ENCODE measurements around the gene KMT2B. TPM values are rescaled to one million over a fixed set of nuclear protein-coding genes. Genes with fewer than 3 reads are reported as not detected.

KMT2B gene
- total and polyA plus RNA-seq, 2 donors from 2014 or later: 14.8 to 40.8 TPM

GRCh38 chr19:35670686-35671085, 47.1 kb upstream of the KMT2B start:
- Histone ChIP-seq H3K4me1 (ENCODE audit: control insufficient read depth in 2 of 3, insufficient read depth in 2 of 3, low read depth in 1 of 3, low read length in 3 of 3) (no peaks in the 10 kb centered on the region), H3K27ac (ENCODE audit: low read depth in 2 of 2, low read length in 2 of 2) (no peak overlapping the region), H3K27me3 (ENCODE audit: control insufficient read depth, insufficient read depth, low read length) (peaks cover 3% of the 10 kb centered on the region), H3K9me3 (ENCODE audit: control insufficient read depth in 2 of 3, insufficient read depth in 1 of 3, low read length in 3 of 3) (no peaks in the 10 kb centered on the region), H3K36me3 (ENCODE audit: control insufficient read depth in 2 of 3, insufficient read depth in 3 of 3, low read length in 3 of 3) (no peaks in the 10 kb centered on the region), H3K9ac (ENCODE audit: low read length in 3 of 3) (no peak overlapping the region), H3K4me3 (ENCODE audit: low read length in 3 of 3) (no peak overlapping the region)
- no peak for TF ChIP-seq CTCF (IDR thresholded peaks at IDR 0.05; ENCODE audit: borderline replicate concordance, extremely low read depth, insufficient read depth)
- intact Hi-C loops (cut with DNase I): no loop called here
- DNase-seq (no peak), FAIRE-seq (no peak)

DNA sequence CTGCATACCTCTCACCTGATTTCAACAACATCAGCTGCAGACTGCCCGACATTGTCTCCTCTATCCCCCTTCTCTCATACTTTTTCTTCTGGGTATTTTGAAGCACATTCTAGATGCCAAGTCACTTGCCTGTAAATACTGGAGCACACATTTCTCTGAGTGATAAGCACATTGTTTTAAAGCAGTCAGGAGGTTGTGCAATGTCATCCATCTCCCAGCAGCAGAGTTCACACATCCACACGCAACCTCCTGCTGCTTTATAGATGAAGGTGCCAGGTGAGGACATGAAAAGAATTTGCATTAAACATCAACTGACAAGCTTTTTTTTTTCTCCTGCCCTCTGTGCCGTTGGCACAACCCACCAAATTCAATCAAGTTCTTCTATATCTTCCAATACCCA, 46.0 kb upstream of the KMT2B start:
- intact Hi-C loops (cut with DNase I): no loop called here
- peaks cover 3% of the 10 kb centered on the region for H3K27me3 ChIP-seq (ENCODE audit: control insufficient read depth, insufficient read depth, low read length)
- no peak for TF ChIP-seq CTCF (IDR thresholded peaks at IDR 0.05; ENCODE audit: borderline replicate concordance, extremely low read depth, insufficient read depth)
- no peak overlapping the region for H3K4me3 ChIP-seq (ENCODE audit: low read length in 3 of 3)
- FAIRE-seq (no peak), DNase-seq (no peak)
- no peak overlapping the region for H3K9ac ChIP-seq (ENCODE audit: low read length in 3 of 3)
- H3K27ac ChIP-seq (ENCODE audit: low read depth in 2 of 2, low read length in 2 of 2): no peak overlapping the region
- H3K4me1 ChIP-seq (ENCODE audit: control insufficient read depth in 2 of 3, insufficient read depth in 2 of 3, low read depth in 1 of 3, low read length in 3 of 3): no peaks in the 10 kb centered on the region
- H3K36me3 ChIP-seq (ENCODE audit: control insufficient read depth in 2 of 3, insufficient read depth in 3 of 3, low read length in 3 of 3): no peaks in the 10 kb centered on the region
- H3K9me3 ChIP-seq (ENCODE audit: control insufficient read depth in 2 of 3, insufficient read depth in 1 of 3, low read length in 3 of 3): no peaks in the 10 kb centered on the region

- H3K27ac ChIP-seq (ENCODE audit: low read depth in 2 of 2, low read length in 2 of 2): no peak overlapping the region
- H3K4me1 ChIP-seq (ENCODE audit: control insufficient read depth in 2 of 3, insufficient read depth in 2 of 3, low read depth in 1 of 3, low read length in 3 of 3): no peaks in the 10 kb centered on the region
- FAIRE-seq: no peak
- H3K9me3 ChIP-seq (ENCODE audit: control insufficient read depth in 2 of 3, insufficient read depth in 1 of 3, low read length in 3 of 3): no peaks in the 10 kb centered on the region
- intact Hi-C loops (cut with DNase I): no loop called here
- DNase-seq: no peak
- no peaks in the 10 kb centered on the region for H3K36me3 ChIP-seq (ENCODE audit: control insufficient read depth in 2 of 3, insufficient read depth in 3 of 3, low read length in 3 of 3)
- peak overlapping the region in 1 of 3 donors; percentile 35 for H3K4me3 ChIP-seq (ENCODE audit: low read length in 3 of 3)
- H3K9ac ChIP-seq (ENCODE audit: low read length in 3 of 3): no peak overlapping the region
- peaks cover 3% of the 10 kb centered on the region for H3K27me3 ChIP-seq (ENCODE audit: control insufficient read depth, insufficient read depth, low read length)
- TF ChIP-seq CTCF (IDR thresholded peaks at IDR 0.05; ENCODE audit: borderline replicate concordance, extremely low read depth, insufficient read depth): no peak
Observed at GRCh38 chr19:35673121-35673804, 44.5 kb upstream of the KMT2B start.
